Stomach (tissue), 9 donors: ENCODE data around the gene ADGRD1. TPM values are rescaled to one million over a fixed set of nuclear protein-coding genes. Genes with fewer than 3 reads are reported as not detected.

ENCODE experiments used
- DNase-seq, 2 donors: peaks; one replicate each; pipeline versions ENCODE4 v3.0.0 to v3.0.0-alpha.2; 2013 to 2019
- H3K27ac ChIP-seq, 5 donors: fragments of 200-600 bp in 4 of 5; sonication (generic) in 4 of 5; one replicate each; pipeline ENCODE4 v1.5.1; 2013 to 2019; ENCODE audit warnings: mild to moderate bottlenecking in 1 of 5, moderate library complexity in 1 of 5
- H3K27me3 ChIP-seq, 3 donors: fragments of 200-600 bp; sonication (generic); one replicate each; pipeline ENCODE4 v1.5.1; 2017 to 2019; ENCODE audit warnings: mixed run types in 1 of 3
- H3K36me3 ChIP-seq, 4 donors: fragments of 200-600 bp; sonication (generic); 1 replicate in 3 of 4; 2 replicates in 1 of 4; pipeline ENCODE4 v1.5.1; 2016 to 2019
- H3K4me1 ChIP-seq, 4 donors: fragments of 200-600 bp; sonication (generic); one replicate each; pipeline ENCODE4 v1.5.1; 2016 to 2019
- H3K4me3 ChIP-seq, 4 donors: fragments of 200-600 bp; sonication (generic) in 3 of 4; one replicate each; pipeline ENCODE4 v1.5.1; 2016 to 2019; ENCODE audit warnings: mild to moderate bottlenecking in 1 of 4
- H3K9me3 ChIP-seq, 4 donors: fragments of 200-600 bp; sonication (generic); one replicate each; pipeline ENCODE4 v1.5.1; 2016 to 2019
- EP300 ChIP-seq: sonication (generic); formaldehyde crosslinking; IDR thresholded peaks from one replicate; pipeline ENCODE4 v1.6.1; 2017; ENCODE audit warnings: antibody characterized with exemption
- POLR2A ChIP-seq, 4 donors: fragments of 450-650 bp; IDR thresholded peaks; one replicate each; pipeline ENCODE4 v1.6.1; 2016; ENCODE audit warnings: antibody characterized with exemption in 4 of 4, control low read depth in 2 of 4, mild to moderate bottlenecking in 1 of 4, moderate library complexity in 1 of 4
- POLR2AphosphoS5 ChIP-seq, 3 donors: sonication (generic); formaldehyde crosslinking; IDR thresholded peaks; one replicate each; pipeline ENCODE4 v1.6.1; 2016; ENCODE audit warnings: antibody characterized with exemption in 3 of 3
- WGBS, 5 donors: extraction: QIAGEN DNeasy Blood & Tissue Kit in 3 of 5; methylation state at CpG; one replicate each; pipeline versions ENCODE4 v1.1.5 to v1.1.7; 2013 to 2018; 5-methylcytosine and 5-hydroxymethylcytosine counted together
- intact Hi-C: fragments of 100-400 bp; cut with DNase I; formaldehyde crosslinking; loops from one replicate; pipeline ENCODE4 v1.15.1; 2023; ENCODE audit warnings: low total_unique reads
- polyA plus RNA-seq, 3 donors: library from polyadenylated mRNA; stranded (reverse); fragments of 200-250 nt; gene quantifications; one replicate each; pipeline ENCODE4 v1.2.3, GENCODE V29; 2013
- total RNA-seq, 5 donors: library from RNA; depleted of rRNA; stranded (reverse); fragments of >200 nt; gene quantifications; one replicate each; pipeline versions ENCODE4 v1.1.0 to v1.2.3, GENCODE V29; 2014 to 2016
- TF ChIP-seq, protein P1 (sequence below), 7 experiments: fragments of 450-650 bp in 4 of 7; fragments of 200-600 bp in 3 of 7; sonication (generic) in 3 of 7; IDR thresholded peaks; one replicate each; pipeline ENCODE4 v1.5.1; 2016 to 2019; ENCODE audit warnings: antibody characterized with exemption in 7 of 7, control low read depth in 2 of 7, mild to moderate bottlenecking in 1 of 7
- donor health status: healthy with polysubstance abuse.
- donor health status: Bipolar disorder and iron deficiency.
- donor health status: healthy.

Gene ADGRD1
- total and polyA plus RNA-seq, 8 donors: 3.7 to 43.8 (median 15.4) TPM

DNA sequence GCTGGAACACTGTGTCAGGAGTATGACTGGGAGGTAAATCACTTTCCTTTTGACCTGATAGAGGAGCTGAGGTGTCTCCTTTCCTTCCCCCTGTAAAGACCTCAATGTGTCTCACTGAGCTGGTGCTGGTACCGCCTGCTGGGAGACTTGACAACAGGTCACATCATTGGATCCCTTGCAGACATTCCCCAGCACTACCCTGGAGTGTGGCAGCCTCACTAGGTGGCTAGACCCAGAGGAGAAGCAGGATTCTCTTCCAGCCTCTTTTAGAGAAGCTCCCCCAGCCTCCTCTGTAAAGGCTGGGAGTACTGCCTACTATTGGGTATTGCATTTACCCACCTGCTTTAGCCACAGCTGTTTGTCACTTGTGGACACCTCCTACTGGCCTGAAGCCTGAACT is 223.9 kb downstream of the ADGRD1 start:
- 79 to 100% (median 94%) methylated on average over 1 of the region's 1 CpG for WGBS, 5 donors
- Histone ChIP-seq H3K4me1 (no peaks in the 10 kb centered on the region), H3K27ac (no peak overlapping the region), H3K36me3 (no peaks in the 10 kb centered on the region), H3K27me3 (peaks cover 0 to 20% (median 0%) of the 10 kb centered on the region in 3 donors), H3K4me3 (no peak overlapping the region), H3K9me3 (peaks cover 7 to 34% (median 17%) of the 10 kb centered on the region in 4 donors)
- DNase-seq: no peak
- intact Hi-C loops: no loop called here
- TF ChIP-seq POLR2AphosphoS5 (IDR thresholded peaks at IDR 0.05): no peak
- no peak for TF ChIP-seq POLR2A (IDR thresholded peaks at IDR 0.05)
- TF ChIP-seq EP300: no peak
- TF ChIP-seq, protein P1, sequence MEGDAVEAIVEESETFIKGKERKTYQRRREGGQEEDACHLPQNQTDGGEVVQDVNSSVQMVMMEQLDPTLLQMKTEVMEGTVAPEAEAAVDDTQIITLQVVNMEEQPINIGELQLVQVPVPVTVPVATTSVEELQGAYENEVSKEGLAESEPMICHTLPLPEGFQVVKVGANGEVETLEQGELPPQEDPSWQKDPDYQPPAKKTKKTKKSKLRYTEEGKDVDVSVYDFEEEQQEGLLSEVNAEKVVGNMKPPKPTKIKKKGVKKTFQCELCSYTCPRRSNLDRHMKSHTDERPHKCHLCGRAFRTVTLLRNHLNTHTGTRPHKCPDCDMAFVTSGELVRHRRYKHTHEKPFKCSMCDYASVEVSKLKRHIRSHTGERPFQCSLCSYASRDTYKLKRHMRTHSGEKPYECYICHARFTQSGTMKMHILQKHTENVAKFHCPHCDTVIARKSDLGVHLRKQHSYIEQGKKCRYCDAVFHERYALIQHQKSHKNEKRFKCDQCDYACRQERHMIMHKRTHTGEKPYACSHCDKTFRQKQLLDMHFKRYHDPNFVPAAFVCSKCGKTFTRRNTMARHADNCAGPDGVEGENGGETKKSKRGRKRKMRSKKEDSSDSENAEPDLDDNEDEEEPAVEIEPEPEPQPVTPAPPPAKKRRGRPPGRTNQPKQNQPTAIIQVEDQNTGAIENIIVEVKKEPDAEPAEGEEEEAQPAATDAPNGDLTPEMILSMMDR (IDR thresholded peaks at IDR 0.05): no peak

DNA sequence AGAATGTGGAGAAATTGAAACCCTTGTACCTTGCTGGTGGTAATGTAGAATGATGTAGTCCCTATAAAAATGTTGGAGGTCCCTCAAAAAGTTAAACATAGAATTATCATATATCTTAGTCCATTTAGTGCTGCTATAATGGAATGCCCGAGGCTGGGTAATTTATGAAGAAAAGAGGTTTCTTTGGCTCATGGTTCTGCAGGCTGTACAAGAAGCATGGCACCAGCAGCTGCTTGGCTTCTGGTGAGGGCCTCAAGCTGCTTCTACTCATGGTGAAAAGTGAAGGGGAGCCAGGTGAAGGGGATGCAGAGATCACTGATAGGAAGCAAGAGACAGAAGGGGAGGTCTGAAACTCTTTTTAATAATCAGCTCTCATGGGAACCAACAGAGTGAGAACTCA is 233.9 kb downstream of the ADGRD1 start:
- intact Hi-C loops: no loop called here
- WGBS, 5 donors: 73 to 84% (median 79%) methylated on average over 1 of the region's 1 CpG
- no peaks in the 10 kb centered on the region for H3K36me3 ChIP-seq
- no peak overlapping the region for H3K27ac ChIP-seq
- peaks cover 0 to 1% (median 0%) of the 10 kb centered on the region in 3 donors for H3K27me3 ChIP-seq
- no peaks in the 10 kb centered on the region for H3K4me1 ChIP-seq
- TF ChIP-seq EP300 (no peak), POLR2A (IDR thresholded peaks at IDR 0.05) (no peak), POLR2AphosphoS5 (IDR thresholded peaks at IDR 0.05) (no peak)
- TF ChIP-seq, protein P1 (IDR thresholded peaks at IDR 0.05): no peak
- DNase-seq: no peak
- no peak overlapping the region for H3K4me3 ChIP-seq
- peaks cover 0 to 26% (median 7%) of the 10 kb centered on the region in 4 donors for H3K9me3 ChIP-seq

DNA sequence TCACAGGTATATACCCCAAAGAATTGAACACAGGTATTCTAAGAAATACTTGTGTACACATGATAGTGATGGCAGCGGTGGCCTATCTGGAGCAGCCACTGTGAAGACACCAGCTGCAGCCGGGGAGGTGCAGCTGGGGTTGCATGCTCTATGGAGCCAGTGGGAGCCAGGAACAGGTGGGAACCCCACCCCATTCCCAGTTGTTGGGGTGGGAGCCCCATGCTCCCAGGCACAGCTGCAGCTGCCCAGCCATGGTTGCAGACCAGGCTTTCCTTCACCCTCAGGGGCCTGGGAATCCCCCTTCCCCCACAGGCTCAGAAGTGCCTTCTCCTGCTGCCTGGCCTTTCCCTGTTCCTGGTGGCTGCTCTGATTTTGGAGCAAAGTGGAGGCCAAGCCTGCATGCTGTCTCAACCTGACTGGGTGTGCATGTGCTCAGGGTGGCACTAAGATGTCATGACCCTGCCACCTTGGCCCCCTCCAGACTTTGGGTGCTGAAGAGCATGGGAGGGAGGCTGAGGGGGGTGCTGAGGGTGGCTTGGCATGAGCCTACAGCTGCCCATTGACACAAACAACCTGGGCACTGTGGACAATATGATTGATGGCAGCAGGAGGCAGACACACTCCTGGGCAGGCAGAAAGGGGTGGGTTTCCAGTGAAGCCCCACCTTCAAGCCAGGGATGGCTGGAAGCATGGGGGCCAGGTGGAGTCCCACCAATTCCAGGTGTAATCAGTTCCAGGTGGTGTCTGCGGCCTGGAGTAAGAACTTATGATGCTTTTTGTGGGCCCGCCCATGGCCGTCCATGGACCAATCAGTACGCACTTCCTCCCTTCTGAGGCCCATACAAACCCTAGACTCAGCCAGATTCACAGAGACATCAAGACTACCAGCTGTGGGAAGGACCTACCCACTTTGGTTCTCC is 234.7 kb downstream of the ADGRD1 start:
- Histone ChIP-seq H3K4me1 (no peaks in the 10 kb centered on the region), H3K4me3 (no peak overlapping the region), H3K27me3 (peaks cover 0 to 9% (median 0%) of the 10 kb centered on the region in 3 donors), H3K36me3 (no peaks in the 10 kb centered on the region), H3K9me3 (peaks cover 0 to 26% (median 7%) of the 10 kb centered on the region in 4 donors), H3K27ac (no peak overlapping the region)
- intact Hi-C loops: no loop called here
- no peak for DNase-seq
- WGBS, 5 donors: 82 to 96% (median 91%) methylated on average over 4 to 6 of the region's 6 CpGs
- TF ChIP-seq POLR2A (IDR thresholded peaks at IDR 0.05) (no peak), EP300 (no peak), POLR2AphosphoS5 (IDR thresholded peaks at IDR 0.05) (no peak)
- TF ChIP-seq, protein P1 (IDR thresholded peaks at IDR 0.05): no peak

DNA sequence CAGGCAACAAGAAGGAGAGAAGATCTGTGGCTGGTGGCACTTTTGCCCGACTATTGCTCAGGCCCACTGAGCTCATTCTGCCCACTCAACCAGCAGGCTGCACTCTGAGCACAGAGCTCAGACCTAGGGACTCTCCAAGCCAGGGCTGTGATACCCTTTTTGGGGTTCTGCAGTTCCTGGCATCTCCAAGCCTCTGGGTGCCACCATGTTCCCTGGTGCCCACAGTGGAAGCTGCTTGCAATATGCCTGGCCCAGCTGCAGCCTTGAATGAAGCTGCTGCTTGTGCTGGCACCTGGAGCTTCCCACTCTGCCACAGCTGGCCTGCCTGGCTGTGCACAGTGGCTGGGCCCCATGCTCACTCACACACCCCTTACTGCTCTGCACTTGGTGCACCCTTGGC is 236.1 kb downstream of the ADGRD1 start:
- Histone ChIP-seq H3K4me3 (no peak overlapping the region), H3K27me3 (peaks cover 0 to 21% (median 0%) of the 10 kb centered on the region in 3 donors), H3K9me3 (peaks cover 0 to 14% (median 1%) of the 10 kb centered on the region in 4 donors), H3K36me3 (no peaks in the 10 kb centered on the region), H3K4me1 (no peaks in the 10 kb centered on the region), H3K27ac (no peak overlapping the region)
- intact Hi-C loops: no loop called here
- 80 to 91% (median 83%) methylated on average over 1 of the region's 1 CpG for WGBS, 5 donors
- DNase-seq: no peak
- TF ChIP-seq, protein P1 (IDR thresholded peaks at IDR 0.05): no peak
- TF ChIP-seq EP300 (no peak), POLR2A (IDR thresholded peaks at IDR 0.05) (no peak), POLR2AphosphoS5 (IDR thresholded peaks at IDR 0.05) (no peak)
